HG03558 (cell line): ENCODE data around the gene RUFY3.
"Not testable (repeated sequence)": the region's sequence is repeated elsewhere in the genome, so short reads cannot be mapped to it uniquely, and the experiment has no call there.

Experiments used
- ATAC-seq: cut with Tn5 transposase; IDR thresholded peaks from one replicate; pipeline ENCODE4 v1.9.1; 2021; ENCODE audit warnings: moderate number of reproducible peaks; ENCODE audit not compliant: unreplicated experiment; ENCODE audit errors: extremely low read depth

Gene RUFY3

DNA sequence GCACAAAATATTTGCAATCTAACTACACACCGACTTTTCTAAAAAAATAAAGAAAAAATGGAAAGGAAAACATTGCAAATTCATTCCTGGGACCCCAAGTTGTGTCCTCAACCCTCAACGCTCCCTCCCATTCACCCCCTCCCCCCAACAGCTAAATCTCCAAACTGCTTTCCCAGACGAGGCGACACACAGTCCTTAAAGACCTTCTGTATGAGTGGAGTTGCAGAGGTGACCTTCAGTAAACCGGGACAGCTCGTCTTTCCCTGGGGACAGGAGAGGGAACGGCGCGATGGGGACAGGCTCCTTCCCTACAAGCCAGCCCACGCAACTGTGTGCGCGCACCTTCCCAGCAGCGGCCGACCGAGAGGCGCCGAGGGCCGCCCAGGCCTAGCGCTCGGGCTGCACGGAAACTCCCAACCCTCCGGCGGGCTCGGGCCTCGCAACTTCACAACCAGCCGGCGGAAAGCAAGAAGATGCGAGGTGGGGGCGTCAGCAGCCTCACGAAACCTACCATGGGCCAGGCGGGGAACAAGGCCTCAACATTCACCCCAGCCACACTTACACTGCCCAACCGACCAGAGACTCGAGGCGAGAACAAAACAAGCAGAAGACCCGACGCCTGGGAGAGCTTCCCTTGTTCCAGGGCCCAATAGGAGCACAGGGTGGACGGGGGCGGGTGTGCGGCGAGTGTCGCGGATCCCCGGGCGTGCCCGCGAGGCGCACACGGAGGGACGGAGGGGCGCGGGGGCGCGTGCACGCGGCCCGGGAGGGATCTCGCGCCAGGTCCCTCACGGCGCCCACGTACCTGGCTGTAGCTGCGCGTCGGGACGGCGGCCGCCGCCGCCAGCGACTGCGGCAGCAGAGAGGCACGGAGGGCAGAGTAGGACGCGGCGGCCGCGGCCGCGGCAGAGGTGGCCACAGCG is 117.2 kb downstream of the RUFY3 start:
- peak; percentile 23 for ATAC-seq

DNA sequence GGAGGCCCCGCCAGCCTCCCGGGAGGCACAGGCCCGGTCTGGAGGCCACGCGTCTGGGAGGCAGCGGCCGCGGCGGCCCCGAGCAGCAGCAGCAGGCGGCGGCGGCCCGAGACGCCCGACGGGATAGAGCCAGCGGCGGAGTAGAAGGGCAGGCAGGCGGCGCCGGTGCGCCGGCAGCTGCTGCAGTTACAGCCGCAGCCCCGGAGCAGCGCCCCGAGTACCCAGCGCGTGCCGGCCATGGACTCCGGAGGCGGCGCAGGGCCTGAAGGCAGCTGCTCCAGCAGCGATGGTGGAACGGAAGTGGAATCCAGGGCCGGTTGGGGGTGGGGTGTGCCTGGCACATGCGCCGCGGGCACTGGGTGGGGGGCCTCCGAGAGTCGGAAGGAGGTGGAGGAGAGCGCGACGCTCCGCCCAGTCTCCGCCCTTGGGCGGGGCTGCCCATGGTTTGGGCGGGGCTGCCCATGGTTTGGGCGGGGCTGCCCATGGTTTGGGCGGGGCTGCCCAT is 117.9 kb downstream of the RUFY3 start, which contains the start of gene GRSF1:
TSS of gene GRSF1 (minus strand) at position 302 of the 505 bp plus-strand sequence. CDS start at position 239, 63 bp downstream.
- peak; percentile 33 for ATAC-seq

GRCh38 chr4:70840137-70840536 is 118.4 kb downstream of the RUFY3 start:
- ATAC-seq: not testable (repeated sequence)

DNA sequence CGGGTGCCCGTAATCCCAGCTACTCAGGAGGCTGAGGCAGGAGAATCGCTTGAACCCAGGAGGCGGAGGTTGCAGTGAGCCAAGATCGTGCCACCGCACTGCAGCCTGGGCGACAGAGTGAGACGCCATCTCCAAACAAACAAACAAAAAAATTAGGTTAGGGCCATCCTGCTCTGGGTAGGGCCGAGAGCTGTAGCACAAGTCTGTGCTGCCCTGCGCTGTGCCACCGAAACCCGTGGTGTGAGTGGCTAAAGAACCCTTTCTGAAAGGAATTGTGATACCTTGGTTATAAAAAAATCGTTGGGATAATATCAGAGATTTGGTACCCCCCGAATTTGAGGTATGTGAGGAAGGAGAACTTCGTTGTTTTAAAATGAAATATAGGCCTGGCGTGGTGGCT is 118.9 kb downstream of the RUFY3 start:
- ATAC-seq: not testable (repeated sequence)

GRCh38 chr4:70841211-70841610 is 119.4 kb downstream of the RUFY3 start:
- no peak for ATAC-seq

GRCh38 chr4:70841951-70842350 is 120.2 kb downstream of the RUFY3 start:
- no peak for ATAC-seq

GRCh38 chr4:70842761-70843435 is 121.1 kb downstream of the RUFY3 start:
- ATAC-seq: peak; percentile 34

DNA sequence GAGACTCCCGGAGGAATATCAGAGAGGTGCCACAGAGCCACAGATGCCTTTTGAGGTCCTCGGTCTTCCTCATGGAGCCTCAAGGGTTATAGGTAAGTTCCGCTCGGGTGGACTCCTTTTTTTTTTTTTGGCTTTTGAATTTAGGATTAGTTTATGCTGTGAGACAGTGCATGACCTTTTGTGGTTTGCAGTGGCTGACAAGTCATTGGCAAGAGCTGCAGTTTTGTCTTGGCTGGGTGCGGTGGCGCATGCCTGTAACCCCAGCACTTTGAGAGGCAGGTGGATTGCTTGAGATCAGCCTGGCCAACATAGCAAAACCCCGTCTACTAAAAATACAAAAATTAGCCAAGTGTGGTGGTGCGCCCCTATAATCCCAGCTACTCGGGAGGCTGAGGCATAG is 122.4 kb downstream of the RUFY3 start:
- ATAC-seq: no peak

- ATAC-seq: no peak
These were observed 127.5 kb downstream of the RUFY3 start for GRCh38 chr4:70849291-70849690.

- no peak for ATAC-seq
These were observed 133.7 kb downstream of the RUFY3 start for GRCh38 chr4:70855464-70855863.
